ENCODE measurements around the gene ZBTB20.

Gene ZBTB20

DNA sequence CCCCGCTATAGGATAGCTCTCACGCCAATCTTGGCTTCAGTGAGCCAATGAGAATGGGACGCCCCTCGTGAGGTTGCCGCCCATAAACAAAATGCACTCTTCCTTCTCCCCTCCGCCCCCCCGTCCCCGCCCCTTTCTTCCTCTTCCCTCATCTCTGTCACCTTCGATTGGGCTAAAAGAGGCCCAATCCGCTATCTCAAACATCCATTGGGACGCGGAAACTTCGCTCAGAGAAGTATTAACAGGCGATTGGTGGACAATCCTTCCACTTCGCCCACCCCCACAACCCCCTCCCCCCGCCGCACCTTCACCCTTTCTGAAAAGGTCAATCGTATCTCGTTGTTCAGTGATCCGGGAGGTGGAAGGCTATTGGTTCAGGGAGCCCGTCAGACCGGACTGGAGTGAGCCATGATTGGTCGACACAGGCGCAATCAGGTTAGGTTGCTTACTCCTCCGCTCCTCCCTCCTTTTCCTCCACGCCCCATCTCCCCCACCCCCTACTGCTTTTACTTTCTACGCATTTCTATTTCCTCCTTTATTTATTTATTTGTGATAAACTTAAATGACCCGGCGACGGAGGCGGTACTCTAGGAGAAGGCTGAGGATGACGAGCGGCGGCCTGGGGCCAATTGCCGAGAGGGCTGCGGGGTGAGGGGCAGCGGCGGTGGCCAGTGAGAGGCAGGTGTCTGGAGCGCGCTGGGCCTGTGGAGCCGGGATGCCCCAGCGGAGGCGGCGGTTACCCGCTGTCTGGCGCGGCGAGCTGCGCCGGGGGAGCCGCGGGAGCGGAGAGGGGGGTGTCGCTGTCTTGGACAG lies 447 bp upstream of the ZBTB20 start:
- H3K4me3 ChIP-seq (ENCODE audit: low read depth, low read length): peak overlapping the region; percentile 89
- peak; percentile 100 for DNase-seq (ENCODE audit: low read depth)
- TF ChIP-seq, protein P1, sequence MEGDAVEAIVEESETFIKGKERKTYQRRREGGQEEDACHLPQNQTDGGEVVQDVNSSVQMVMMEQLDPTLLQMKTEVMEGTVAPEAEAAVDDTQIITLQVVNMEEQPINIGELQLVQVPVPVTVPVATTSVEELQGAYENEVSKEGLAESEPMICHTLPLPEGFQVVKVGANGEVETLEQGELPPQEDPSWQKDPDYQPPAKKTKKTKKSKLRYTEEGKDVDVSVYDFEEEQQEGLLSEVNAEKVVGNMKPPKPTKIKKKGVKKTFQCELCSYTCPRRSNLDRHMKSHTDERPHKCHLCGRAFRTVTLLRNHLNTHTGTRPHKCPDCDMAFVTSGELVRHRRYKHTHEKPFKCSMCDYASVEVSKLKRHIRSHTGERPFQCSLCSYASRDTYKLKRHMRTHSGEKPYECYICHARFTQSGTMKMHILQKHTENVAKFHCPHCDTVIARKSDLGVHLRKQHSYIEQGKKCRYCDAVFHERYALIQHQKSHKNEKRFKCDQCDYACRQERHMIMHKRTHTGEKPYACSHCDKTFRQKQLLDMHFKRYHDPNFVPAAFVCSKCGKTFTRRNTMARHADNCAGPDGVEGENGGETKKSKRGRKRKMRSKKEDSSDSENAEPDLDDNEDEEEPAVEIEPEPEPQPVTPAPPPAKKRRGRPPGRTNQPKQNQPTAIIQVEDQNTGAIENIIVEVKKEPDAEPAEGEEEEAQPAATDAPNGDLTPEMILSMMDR (conservative IDR thresholded peaks at IDR 0.05; ENCODE audit: low read depth, low read length): no peak

DNA sequence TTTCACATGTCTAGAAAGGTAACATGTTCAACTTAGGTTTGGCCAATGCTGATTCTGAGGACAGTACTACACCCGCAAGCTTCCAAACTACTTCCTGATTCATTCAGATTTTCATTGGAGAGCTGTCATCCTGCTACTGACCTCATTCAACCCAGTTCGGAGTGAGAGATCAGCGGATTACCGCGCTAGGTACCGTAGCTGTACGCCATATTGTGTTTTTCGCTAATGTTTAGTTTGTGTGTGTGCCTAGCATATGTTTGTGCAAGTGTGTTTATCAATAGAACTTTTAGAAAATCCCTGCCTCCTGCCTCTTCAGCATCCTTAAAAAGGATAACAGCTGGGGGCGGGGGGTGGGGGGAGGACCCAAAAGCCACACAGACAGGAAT lies 1.1 kb downstream of the ZBTB20 start:
- TF ChIP-seq, protein P1 (conservative IDR thresholded peaks at IDR 0.05; ENCODE audit: low read depth, low read length): no peak
- peak overlapping the region; percentile 77 for H3K4me3 ChIP-seq (ENCODE audit: low read depth, low read length)
- peak; percentile 89 for DNase-seq (ENCODE audit: low read depth)

DNA sequence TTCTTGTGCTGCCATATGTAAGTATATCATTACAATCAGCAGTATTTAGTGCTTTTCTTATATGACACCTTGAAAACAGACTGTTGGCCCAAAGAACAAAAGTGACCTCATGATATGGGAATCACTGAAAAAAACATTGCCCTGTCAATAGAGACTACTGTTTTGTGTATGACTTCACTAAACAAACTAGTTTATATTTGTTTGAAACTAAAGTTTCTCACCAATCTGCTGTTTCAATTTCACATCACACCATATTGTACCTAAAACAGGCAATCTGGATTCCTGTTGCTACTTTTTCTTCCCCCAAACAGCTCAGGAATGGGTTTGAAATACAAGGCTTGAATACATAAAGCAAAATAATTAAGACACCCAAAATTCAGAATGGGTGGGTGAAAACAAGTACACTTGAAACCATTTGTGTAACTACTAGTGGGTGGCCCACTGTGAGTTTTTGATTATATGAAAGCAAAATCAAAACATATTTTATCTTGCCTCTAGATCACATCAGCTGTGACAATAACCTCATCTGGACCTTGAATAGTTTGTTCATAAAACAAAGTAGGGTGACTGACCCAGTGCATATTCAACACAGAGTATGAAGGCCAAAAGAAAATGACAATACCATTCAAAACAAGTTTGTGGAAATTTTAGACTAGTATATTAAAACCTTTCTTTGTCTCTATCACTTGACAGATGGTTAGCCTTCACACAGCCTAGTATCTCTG lies 5.9 kb downstream of the ZBTB20 start:
- no peak overlapping the region for H3K4me3 ChIP-seq (ENCODE audit: low read depth, low read length)
- TF ChIP-seq, protein P1 (conservative IDR thresholded peaks at IDR 0.05; ENCODE audit: low read depth, low read length): no peak
- no peak for DNase-seq (ENCODE audit: low read depth)

DNA sequence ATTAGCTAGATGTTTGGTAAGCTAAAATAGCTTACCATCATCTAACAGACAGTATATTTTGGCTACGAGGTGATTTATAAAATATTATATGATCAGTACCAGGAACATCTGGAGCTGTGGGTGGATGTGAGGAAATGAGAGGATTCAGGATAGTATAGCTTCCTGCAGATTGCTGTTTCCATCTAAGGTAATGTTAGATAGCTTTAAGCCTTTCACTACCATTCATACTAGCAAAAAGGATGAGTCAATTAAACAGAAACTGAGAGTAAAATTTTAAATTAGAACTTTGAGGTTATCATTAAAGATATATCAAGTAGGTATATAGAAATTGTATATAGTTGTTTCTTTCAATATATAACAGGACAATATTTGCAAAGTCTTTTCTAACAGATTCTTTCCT lies 8.0 kb downstream of the ZBTB20 start:
- H3K4me3 ChIP-seq (ENCODE audit: low read depth, low read length): no peak overlapping the region
- DNase-seq (ENCODE audit: low read depth): no peak
- TF ChIP-seq, protein P1 (conservative IDR thresholded peaks at IDR 0.05; ENCODE audit: low read depth, low read length): no peak

DNA sequence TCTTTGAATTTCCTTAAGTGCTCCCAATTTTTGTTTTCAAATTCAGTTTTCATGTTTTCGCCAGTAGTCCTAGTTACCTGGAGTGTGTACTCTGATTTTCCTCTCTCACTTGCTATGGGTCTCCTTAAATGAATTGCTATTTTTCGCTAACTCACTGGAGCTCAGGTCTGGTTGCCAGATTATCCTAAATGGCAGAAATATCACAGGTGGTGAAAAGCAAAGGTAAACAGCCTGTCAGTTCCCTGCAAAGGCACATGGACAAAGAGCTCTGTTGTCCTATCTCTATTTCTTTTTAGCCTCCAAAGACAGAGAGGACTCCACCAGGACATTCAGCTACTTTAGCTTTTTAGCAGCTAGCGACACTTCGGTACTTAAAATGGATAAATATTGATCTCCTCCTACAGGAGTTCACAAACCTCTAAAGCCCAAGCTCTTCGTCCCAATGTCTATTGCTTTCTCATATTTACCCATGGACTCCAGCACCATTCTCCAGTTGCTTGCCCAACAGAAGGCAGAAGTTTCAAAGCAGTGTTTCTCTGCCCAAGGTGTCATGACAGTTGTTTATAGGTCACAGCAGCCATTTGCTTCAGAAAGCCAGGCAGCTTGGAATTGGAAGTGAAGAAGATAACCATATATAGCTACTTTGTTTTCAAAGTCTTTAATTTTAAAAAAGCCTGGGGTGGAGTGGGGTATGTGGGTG lies 12.3 kb downstream of the ZBTB20 start:
- H3K4me3 ChIP-seq (ENCODE audit: low read depth, low read length): no peak overlapping the region
- DNase-seq (ENCODE audit: low read depth): no peak
- TF ChIP-seq, protein P1 (conservative IDR thresholded peaks at IDR 0.05; ENCODE audit: low read depth, low read length): no peak

DNA sequence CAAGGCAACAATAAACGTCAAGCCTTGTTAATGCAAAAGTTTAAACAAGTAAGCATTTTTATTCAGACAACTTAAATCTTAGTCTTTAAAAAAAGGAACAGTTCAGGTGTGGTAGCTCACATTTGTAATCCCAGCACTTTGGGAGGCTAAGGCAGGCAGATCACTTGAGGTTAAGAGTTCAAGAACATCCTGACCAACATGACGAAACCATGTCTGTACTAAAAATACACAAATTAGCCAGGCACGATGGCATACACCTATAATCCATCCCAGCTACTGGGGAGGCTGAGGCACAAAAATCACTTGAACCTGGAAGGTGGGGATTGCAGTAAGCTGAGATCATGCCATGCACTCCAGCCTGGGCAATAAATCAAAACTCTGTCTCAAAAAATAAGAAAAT lies 19.9 kb downstream of the ZBTB20 start:
- H3K4me3 ChIP-seq (ENCODE audit: low read depth, low read length): no peak overlapping the region
- TF ChIP-seq, protein P1 (conservative IDR thresholded peaks at IDR 0.05; ENCODE audit: low read depth, low read length): no peak
- no peak for DNase-seq (ENCODE audit: low read depth)
